RPMI8226 (cell line): ENCODE results near the gene SHMT1.
"Not testable (repeated sequence)": the region's sequence is repeated elsewhere in the genome, so short reads cannot be mapped to it uniquely, and the experiment has no call there.

Experiments
- DNase-seq: peaks from one replicate; pipeline ENCODE4 v3.0.0-alpha.2; 2015

Gene SHMT1

DNA sequence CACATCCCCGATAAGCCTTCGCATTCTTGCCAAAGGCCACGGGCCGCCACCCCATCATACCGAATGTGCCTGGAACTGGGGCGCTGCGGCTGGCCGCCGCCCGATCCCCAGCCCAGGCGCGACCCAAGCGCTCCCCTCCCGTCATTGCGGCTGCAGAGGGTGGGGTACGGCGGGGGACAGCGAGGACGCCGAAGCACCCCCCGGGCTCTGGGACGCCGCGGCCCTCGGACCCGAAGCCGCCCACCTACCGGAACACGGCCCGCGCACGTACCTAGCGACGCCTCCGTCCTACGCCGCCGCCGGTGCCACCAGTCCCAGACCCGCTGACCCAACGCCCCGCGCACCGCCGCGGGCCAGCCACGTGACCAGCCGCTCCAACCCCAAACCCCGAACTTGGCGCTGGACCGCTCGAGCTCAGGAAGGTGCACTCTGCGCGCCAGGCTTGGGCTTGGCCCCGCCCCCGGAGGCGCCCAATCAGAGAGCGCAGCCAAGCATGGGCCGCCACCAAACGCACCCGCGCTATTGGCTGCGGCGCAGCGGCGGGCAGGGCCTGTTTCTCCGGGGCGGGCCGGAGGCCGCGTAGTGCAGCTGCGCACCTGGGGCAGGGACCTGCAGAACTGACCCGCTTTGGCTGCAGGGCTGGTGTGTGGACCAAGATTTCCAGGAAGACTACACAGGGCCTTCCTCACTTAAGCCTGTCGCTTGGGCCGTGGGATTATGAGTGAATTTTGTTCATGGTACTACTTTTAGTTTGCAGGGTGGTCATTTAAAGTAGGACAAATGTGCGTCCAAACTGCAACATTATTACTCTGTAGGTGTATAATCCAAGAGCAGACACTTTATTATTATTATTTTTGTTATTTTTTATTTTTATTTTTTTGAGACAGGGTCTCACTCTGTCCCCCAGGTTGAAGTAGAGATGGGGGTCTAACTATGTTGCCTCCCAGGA, at the start of gene SHMT1:
Gene SHMT1, minus strand, starts transcription at position 450 of the 949 bp plus-strand sequence. CDS start 7,569 bp downstream, outside the sequence.
- DNase-seq, result peak; percentile 99

GRCh38 chr17:18412001-18412538, 48.7 kb upstream of the SHMT1 start:
- DNase-seq, result not testable (repeated sequence)

- not testable (repeated sequence) for DNase-seq
Measured at GRCh38 chr17:18411377-18411864, 48.1 kb upstream of the SHMT1 start.

GRCh38 chr17:18410736-18411135, 47.4 kb upstream of the SHMT1 start:
- DNase-seq, result not testable (repeated sequence)

- not testable (repeated sequence) for DNase-seq
Measured at GRCh38 chr17:18409321-18409720, 46.0 kb upstream of the SHMT1 start.

DNA sequence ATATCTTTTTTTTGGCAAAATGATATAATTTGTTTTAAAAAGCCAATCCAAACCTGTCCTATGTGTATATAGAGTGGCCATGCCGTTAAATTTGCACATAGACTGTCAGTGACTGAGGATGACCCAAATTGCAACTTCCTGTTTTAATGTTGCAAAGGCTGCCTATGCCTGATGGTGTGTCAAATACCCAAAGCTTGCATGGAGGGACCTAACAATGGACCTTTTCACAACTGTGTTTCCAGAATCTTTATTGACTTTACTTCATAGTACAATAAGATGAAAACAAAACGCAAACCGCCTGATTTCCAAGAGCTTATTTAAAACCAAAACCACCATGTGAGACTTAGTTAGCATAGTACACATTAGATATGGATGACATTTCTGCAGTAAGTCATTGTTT, 45.6 kb upstream of the SHMT1 start:
- peak; percentile 18 for DNase-seq

DNA sequence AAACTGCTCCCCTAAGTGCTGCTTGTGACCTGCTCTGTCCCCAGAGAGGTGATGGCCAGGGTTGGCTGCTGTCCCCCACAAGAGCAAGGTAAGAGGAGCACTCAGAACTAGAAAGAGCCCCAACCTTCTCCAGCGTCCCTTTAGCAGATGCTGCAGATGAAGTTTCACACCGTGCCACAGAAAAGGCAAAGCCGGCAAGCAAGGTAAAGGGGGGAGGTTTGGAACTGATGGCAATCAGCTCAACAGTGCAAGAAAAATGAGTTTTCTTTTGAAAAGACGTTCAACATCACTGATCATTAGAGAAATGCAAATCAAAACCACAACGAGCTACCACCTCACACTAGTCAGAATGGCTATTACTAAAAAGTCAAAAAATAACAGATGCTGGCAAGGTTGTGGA, 40.3 kb upstream of the SHMT1 start:
- not testable (repeated sequence) for DNase-seq

- DNase-seq, result peak; percentile 3
Measured at GRCh38 chr17:18403166-18403565, 39.8 kb upstream of the SHMT1 start.

DNA sequence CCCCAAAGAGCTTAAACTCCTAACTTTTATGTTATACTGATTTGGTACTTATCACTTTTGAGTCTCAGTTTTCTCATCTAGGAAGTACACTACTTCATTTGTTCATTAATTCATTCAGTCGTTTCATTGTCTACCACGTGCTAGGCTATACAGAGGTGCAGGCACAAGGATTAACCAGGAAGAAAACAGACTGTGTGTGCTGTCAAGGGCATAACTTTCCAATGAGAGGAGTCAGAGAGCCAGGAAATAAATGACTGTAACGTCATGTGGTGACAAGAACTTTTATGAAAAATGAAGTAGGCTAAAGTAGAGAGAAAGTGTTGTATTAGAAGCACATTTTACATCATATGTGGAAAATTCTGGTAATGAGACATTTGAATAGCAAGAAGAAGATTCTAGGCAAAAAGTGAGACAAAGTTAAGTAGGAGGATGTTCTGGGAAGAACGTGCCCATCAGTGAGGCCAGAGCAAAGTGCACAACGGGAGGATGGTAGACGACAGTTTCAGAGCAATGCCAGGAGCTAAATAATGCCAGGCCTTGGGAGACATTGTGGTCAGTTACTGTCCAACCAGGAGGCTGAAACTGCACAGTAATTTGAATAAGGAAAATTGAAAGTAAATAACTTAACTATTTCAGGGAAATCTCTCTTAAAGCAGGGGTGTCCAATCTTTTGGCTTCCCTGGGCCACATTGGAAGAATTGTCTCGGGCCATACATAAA, 38.7 kb upstream of the SHMT1 start:
- not testable (repeated sequence) for DNase-seq

- not testable (repeated sequence) for DNase-seq
Measured at GRCh38 chr17:18388728-18389127, 25.4 kb upstream of the SHMT1 start.

GRCh38 chr17:18388266-18388665, 24.9 kb upstream of the SHMT1 start:
- not testable (repeated sequence) for DNase-seq

GRCh38 chr17:18387583-18387982, 24.2 kb upstream of the SHMT1 start:
- not testable (repeated sequence) for DNase-seq

GRCh38 chr17:18384271-18384670, 20.9 kb upstream of the SHMT1 start:
- DNase-seq, result not testable (repeated sequence)

DNA sequence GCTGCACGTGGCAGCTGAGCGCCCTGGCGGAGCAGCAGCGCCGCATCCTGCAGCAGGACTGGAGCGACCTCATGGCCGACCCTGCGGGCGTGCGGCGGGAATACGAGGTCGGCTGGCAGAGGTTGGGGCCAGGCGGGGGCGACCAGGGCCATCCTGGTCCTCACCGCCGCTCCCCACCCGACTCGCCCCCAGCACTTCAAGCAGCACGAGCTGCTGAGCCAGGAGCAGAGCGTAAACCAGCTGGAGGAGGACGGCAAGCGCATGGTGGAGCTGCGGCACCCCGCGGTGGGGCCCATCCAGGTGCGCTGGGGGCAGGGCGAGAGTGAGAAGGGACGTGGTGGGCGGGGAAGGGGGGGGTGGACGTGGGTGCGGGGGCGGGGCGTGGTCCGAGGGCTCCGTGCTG, 19.7 kb upstream of the SHMT1 start:
- peak; percentile 29 for DNase-seq

- no peak for DNase-seq
Measured at GRCh38 chr17:18382441-18383078, 19.2 kb upstream of the SHMT1 start.

DNA sequence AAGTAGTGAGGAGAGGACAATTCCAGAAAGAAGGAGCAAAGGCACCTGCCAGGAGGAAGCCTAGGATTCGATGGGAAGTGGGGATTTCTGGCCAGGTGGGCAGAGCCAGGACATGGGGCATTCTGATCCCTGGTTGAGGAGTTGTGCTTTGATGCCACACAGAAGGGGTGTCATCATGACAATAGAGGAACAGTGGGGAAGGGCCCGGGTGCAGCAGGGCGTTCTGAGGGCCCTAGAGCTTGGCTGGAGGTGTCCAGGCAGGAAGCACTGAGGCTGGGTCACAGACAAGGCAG, 18.5 kb upstream of the SHMT1 start:
- no peak for DNase-seq

GRCh38 chr17:18381158-18381952, 18.0 kb upstream of the SHMT1 start:
- no peak for DNase-seq

GRCh38 chr17:18380471-18381157, 17.3 kb upstream of the SHMT1 start:
- DNase-seq, result no peak

DNA sequence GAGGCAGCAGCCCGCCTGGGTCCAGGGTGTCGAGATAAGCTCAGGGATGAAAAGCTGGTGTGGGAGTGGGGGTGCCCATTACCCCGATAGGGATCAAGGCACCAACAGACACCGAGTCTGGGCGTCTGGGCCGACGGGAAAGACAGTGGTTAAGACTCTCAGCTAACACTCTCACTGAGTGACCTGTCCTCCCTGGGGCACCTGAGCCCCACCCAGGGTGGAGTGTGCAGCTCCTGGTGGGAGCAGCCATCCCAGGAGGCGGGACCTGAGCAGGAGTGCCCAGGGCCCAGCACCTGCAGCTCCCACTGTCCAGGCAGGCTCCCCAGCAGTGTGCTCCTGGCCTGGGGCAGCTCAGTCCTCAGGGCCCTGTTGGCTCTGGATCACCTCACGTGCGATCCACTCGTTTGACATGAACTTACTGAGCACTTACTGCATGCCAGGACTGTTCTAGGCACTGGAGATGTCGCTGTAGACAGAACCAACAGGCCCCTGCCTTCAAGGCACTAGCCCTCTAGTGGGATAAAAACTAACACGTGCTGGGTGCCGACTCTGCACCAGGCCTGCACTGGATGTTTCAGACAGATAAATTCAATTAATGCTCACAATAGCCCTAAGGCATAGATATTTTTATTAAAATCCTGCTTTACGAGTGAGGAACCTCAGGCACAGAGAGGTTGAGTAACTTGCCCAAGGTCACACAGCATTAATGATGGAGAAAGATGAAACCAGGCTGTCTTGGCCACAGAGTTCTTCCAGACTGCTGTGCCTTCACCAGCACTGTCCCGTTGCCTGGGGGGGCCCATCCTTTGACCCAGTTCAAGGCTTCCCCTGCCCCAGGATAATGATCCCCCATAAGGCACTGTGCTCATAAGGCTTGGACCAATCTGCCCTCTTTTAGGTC, 16.1 kb upstream of the SHMT1 start:
- DNase-seq, result no peak

DNA sequence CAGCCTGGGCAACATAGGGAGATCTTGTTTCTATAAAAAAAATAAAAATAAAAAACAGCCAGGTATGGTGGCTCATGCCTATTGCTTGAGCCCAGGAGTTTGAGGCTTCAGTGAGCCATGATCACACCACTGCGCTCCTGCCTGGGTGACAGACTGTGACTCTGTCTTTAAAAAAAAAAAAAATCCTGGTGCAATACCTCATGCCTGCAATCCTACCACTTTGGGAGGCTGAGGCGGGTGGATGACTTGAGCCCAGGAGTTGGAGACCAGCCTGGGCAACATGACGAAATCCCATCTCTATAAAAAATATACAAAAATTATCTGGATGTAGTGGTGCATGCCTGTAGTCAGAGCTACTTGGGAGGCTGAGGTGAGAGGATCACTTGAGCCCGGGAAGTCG, 15.3 kb upstream of the SHMT1 start:
- DNase-seq, result not testable (repeated sequence)

GRCh38 chr17:18378205-18378505, 14.8 kb upstream of the SHMT1 start:
- DNase-seq, result no peak
